Right lobe of liver (tissue), 6 donors: ENCODE results near the gene VSX1. TPM values are rescaled to one million over a fixed set of nuclear protein-coding genes. Genes with fewer than 3 reads are reported as not detected.

ENCODE experiments used
- ATAC-seq, 4 donors: fragments of 200-7000 bp; cut with Tn5 transposase; one replicate each; pipeline ENCODE4 v1.9.1; 2020; ENCODE audit warnings: mild to moderate bottlenecking in 4 of 4, moderate library complexity in 4 of 4
- DNase-seq, 3 donors: peaks; one replicate each; pipeline ENCODE4 v3.0.0-alpha.2; 2020
- H3K27ac ChIP-seq, 3 donors: fragments of 200-600 bp; one replicate each; pipeline ENCODE4 v1.8.0; 2022
- H3K27me3 ChIP-seq, 2 donors: fragments of 200-600 bp; one replicate each; pipeline ENCODE4 v1.8.0; 2022
- H3K36me3 ChIP-seq, 4 donors: fragments of 200-600 bp; sonication (generic) in 1 of 4; one replicate each; pipeline versions ENCODE4 v1.5.1 to v1.8.0; 2017 to 2022; ENCODE audit warnings: control low read depth in 1 of 4
- H3K4me1 ChIP-seq, 4 donors: fragments of 200-600 bp; sonication (generic) in 1 of 4; one replicate each; pipeline versions ENCODE4 v1.5.1 to v1.8.0; 2017 to 2022; ENCODE audit warnings: control low read depth in 1 of 4
- H3K4me3 ChIP-seq, 3 donors: fragments of 200-600 bp; one replicate each; pipeline ENCODE4 v1.8.0; 2022
- H3K9me3 ChIP-seq, 4 donors: fragments of 200-600 bp; sonication (generic) in 1 of 4; one replicate each; pipeline versions ENCODE4 v1.5.1 to v1.8.0; 2017 to 2022; ENCODE audit warnings: control low read depth in 1 of 4
- POLR2A ChIP-seq: fragments of 450-650 bp; IDR thresholded peaks from one replicate; pipeline ENCODE4 v1.6.1; 2017; ENCODE audit warnings: antibody characterized with exemption, mild to moderate bottlenecking
- WGBS: methylation state at CpG from one replicate; pipeline ENCODE4 v1.1.6; 2018; ENCODE audit warnings: low coverage, low lambda C conversion rate; ENCODE audit not compliant: insufficient coverage; ENCODE audit errors: missing lambda C conversion rate; 5-methylcytosine and 5-hydroxymethylcytosine counted together
- intact Hi-C, 2 donors: fragments of 100-400 bp; cut with DNase I; formaldehyde crosslinking; loops; one replicate each; pipeline versions ENCODE4 v1.11.2 to v1.14.1; 2022
- total RNA-seq, 6 experiments: library from RNA; depleted of rRNA in 2 of 6; stranded (reverse); fragments of >200 nt in 2 of 6; fragmentation: NEBNext Ultra II Directional in 3 of 6; extraction: Animal tissue kit (Norgen Biotek cat#: 25700) in 3 of 6; gene quantifications; one replicate each; pipeline versions ENCODE4 v1.1.0 to v1.2.4, GENCODE V29; 2016 to 2023
- TF ChIP-seq, protein P1 (sequence below), 4 donors: fragments of 200-600 bp in 3 of 4; fragments of 450-650 bp in 1 of 4; IDR thresholded peaks; one replicate each; pipeline versions ENCODE4 v1.5.1 to v1.8.0; 2016 to 2022; ENCODE audit warnings: antibody characterized with exemption in 4 of 4, mild to moderate bottlenecking in 2 of 4
- donor health status: DM: no; HTN: yes; CAD: no.
- donor health status: DM: no; HTN: no; CAD: no.
- donor health status: DM: no; HTN: no; CAD: no.
- donor health status: DM: no; HTN: yes; CAD: no.
- donor health status: DM: no; HTN: yes; CAD: no.

Gene VSX1
- total RNA-seq, 6 experiments from 2014 or later = 0.25 to 0.73 TPM; not detected in 4

DNA sequence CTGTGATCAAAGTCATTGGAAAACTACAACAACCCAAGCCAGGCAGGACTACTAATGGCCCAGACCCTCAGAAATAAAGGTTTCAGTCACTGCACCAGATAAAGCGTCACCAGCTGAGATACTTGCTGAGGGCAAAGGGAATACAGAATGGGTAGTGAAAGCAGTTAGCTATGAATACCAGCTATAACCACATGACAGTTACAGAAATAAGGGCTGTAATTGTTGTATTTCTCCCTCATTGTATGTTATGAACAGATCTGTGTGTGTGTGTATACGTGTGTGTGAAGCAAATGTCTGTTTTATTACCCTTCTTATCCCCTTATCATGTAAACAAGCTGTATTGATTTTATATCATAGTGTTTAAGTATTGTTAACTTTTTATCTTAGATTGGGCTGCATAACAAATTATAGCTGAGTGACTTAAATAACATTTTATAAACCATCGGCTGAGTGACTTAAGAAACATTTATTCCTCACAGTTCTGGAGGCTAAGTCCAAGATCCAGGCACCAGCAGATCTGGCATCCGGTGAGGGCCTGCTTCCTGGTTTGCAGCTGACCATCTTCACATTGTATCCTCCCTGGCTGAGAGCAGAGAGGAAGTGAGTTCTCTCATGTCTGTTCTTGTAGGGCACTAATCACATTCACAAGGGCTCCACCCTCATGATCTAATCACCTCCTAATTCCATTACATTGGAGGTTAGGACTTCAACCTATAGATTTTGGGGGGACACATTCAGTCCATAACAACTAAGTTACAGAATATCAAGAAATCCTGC lies 46.0 kb upstream of the VSX1 start:
- Histone ChIP-seq H3K4me3 (no peak overlapping the region), H3K4me1 (no peaks in the 10 kb centered on the region), H3K36me3 (no peaks in the 10 kb centered on the region), H3K27me3 (no peaks in the 10 kb centered on the region), H3K27ac (no peak overlapping the region), H3K9me3 (no peaks in the 10 kb centered on the region)
- ATAC-seq (no peak), DNase-seq (no peak)
- intact Hi-C loops = no loop called here
- WGBS = 75% methylated on average over 4 of the region's 4 CpGs
- TF ChIP-seq POLR2A = no peak

- no CpG with 5 or more reads among the region's 4 CpGs for WGBS
Measured at GRCh38 chr20:25126204-25127029, 44.5 kb upstream of the VSX1 start.

GRCh38 chr20:25125636-25126035 lies 43.7 kb upstream of the VSX1 start:
- no peaks in the 10 kb centered on the region for H3K9me3 ChIP-seq
- H3K27me3 ChIP-seq = no peaks in the 10 kb centered on the region
- H3K27ac ChIP-seq = no peak overlapping the region
- H3K36me3 ChIP-seq = no peaks in the 10 kb centered on the region
- WGBS = 83% methylated on average over 3 of the region's 3 CpGs
- TF ChIP-seq, protein P1, sequence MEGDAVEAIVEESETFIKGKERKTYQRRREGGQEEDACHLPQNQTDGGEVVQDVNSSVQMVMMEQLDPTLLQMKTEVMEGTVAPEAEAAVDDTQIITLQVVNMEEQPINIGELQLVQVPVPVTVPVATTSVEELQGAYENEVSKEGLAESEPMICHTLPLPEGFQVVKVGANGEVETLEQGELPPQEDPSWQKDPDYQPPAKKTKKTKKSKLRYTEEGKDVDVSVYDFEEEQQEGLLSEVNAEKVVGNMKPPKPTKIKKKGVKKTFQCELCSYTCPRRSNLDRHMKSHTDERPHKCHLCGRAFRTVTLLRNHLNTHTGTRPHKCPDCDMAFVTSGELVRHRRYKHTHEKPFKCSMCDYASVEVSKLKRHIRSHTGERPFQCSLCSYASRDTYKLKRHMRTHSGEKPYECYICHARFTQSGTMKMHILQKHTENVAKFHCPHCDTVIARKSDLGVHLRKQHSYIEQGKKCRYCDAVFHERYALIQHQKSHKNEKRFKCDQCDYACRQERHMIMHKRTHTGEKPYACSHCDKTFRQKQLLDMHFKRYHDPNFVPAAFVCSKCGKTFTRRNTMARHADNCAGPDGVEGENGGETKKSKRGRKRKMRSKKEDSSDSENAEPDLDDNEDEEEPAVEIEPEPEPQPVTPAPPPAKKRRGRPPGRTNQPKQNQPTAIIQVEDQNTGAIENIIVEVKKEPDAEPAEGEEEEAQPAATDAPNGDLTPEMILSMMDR (IDR thresholded peaks at IDR 0.05) = no peak
- TF ChIP-seq POLR2A = no peak
- DNase-seq (no peak), ATAC-seq (no peak)
- H3K4me1 ChIP-seq = no peaks in the 10 kb centered on the region
- no peak overlapping the region for H3K4me3 ChIP-seq
- intact Hi-C loops = no loop called here

More at GRCh38 chr20:25126204-25127029, 44.5 kb upstream of the VSX1 start:
- intact Hi-C loops = no loop called here
- no peak overlapping the region for H3K4me3 ChIP-seq
- H3K4me1 ChIP-seq = no peaks in the 10 kb centered on the region
- ATAC-seq (no peak), DNase-seq (no peak)
- H3K27ac ChIP-seq = no peak overlapping the region
- no peaks in the 10 kb centered on the region for H3K27me3 ChIP-seq
- no peak for TF ChIP-seq POLR2A
- TF ChIP-seq, protein P1 (IDR thresholded peaks at IDR 0.05) = no peak
- no peaks in the 10 kb centered on the region for H3K36me3 ChIP-seq
- H3K9me3 ChIP-seq = no peaks in the 10 kb centered on the region

GRCh38 chr20:25120920-25121319 lies 39.0 kb upstream of the VSX1 start:
- TF ChIP-seq, protein P1 (IDR thresholded peaks at IDR 0.05) = no peak
- no peak for TF ChIP-seq POLR2A
- H3K4me1 ChIP-seq = no peaks in the 10 kb centered on the region
- H3K27me3 ChIP-seq = no peaks in the 10 kb centered on the region
- no peak overlapping the region for H3K4me3 ChIP-seq
- H3K27ac ChIP-seq = no peak overlapping the region
- WGBS = no CpG with 5 or more reads among the region's 2 CpGs
- no peaks in the 10 kb centered on the region for H3K36me3 ChIP-seq
- no peaks in the 10 kb centered on the region for H3K9me3 ChIP-seq
- intact Hi-C loops = no loop called here
- DNase-seq (no peak), ATAC-seq (no peak)

DNA sequence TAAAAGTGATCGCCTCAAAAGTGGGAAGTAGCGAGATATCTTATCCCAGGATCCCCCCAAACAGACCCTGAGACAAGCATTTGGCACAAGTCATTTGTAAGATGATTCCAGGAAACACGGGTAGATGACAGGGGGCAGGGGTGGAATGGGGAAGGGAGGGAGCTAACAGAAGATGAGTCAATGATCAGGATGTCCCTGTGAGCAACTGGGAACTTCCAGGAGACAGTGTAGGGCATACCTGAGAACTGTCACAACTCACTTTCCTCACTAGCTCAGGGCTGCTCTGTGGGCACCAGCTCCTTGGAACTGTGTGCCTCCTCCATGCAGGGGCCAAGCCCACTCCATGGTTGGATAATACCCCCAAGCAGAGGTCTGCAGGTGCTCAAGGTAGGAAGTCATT lies 38.5 kb upstream of the VSX1 start:
- Histone ChIP-seq H3K4me3 (no peak overlapping the region), H3K36me3 (no peaks in the 10 kb centered on the region), H3K27me3 (no peaks in the 10 kb centered on the region), H3K27ac (no peak overlapping the region), H3K4me1 (peaks cover 0 to 3% (median under 1%) of the 10 kb centered on the region in 4 donors), H3K9me3 (no peaks in the 10 kb centered on the region)
- DNase-seq = no peak
- WGBS = 50% methylated on average over 3 of the region's 3 CpGs
- intact Hi-C loops = no loop called here
- ATAC-seq = no peak
- no peak for TF ChIP-seq POLR2A
- TF ChIP-seq, protein P1 (IDR thresholded peaks at IDR 0.05) = no peak
